ENCODE data around the gene GBP4. TPM values are rescaled to one million over a fixed set of nuclear protein-coding genes. Genes with fewer than 3 reads are reported as not detected.

The GBP4 gene
- total RNA-seq, 4 donors from 2014 or later, result 1.6 to 15.0 (median 5.0) TPM

DNA sequence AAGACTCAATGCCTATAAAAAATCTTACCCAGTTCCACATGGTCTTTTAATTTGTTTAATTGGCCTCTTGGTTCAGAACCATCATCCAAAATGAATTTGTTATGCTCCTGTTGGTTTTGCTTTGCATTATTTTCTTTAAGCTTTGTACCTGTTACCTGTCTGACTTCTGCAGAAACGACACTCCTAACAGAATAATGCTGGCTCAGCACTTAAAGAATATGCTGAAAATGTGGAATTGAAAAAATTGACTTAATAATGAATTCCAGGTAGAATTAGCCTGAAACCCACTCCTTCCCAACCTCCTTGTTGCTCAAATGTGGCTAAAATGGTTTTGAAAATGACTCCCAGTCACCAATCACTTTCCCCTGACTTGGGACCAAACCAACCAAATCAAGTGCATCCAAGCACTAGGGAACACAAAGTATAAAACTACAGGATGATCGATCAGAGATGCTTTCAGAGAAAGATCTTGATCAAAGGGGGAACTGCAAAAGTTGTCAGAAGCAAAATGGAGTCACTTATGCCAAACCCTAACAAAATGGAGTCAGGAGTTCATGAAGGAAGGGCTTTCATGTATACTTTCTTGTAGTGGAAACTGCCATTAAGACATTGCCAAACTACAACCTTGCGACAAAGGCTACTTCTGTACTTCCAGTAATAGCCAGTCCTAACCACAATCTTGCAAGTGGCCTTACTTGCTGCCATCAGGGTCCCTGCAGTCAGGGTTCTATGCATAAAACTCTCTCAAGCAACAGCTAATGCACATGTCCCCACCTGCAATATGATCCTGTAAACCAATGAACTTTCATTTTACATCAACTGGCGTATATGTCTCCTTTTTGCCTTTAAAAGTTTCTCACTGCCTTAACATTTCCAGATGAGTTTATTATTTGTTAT is 28.3 kb downstream of the GBP4 start:
- H3K27ac ChIP-seq, result no peak overlapping the region
- H3K9me3 ChIP-seq, result no peaks in the 10 kb centered on the region
- no peaks in the 10 kb centered on the region for H3K4me1 ChIP-seq
- in situ Hi-C loops (cut with MboI; ENCODE audit: low sequenced_read_pairs in 4 of 4) (no loop called here), intact Hi-C loops (cut with DNase I; ENCODE audit: low total_unique reads) (no loop called here)
- H3K27me3 ChIP-seq, result no peaks in the 10 kb centered on the region
- ATAC-seq (no peak), DNase-seq (no peak)
- H3K36me3 ChIP-seq, result no peaks in the 10 kb centered on the region
- TF ChIP-seq POLR2A (IDR thresholded peaks at IDR 0.05), result no peak
- TF ChIP-seq, protein P1, sequence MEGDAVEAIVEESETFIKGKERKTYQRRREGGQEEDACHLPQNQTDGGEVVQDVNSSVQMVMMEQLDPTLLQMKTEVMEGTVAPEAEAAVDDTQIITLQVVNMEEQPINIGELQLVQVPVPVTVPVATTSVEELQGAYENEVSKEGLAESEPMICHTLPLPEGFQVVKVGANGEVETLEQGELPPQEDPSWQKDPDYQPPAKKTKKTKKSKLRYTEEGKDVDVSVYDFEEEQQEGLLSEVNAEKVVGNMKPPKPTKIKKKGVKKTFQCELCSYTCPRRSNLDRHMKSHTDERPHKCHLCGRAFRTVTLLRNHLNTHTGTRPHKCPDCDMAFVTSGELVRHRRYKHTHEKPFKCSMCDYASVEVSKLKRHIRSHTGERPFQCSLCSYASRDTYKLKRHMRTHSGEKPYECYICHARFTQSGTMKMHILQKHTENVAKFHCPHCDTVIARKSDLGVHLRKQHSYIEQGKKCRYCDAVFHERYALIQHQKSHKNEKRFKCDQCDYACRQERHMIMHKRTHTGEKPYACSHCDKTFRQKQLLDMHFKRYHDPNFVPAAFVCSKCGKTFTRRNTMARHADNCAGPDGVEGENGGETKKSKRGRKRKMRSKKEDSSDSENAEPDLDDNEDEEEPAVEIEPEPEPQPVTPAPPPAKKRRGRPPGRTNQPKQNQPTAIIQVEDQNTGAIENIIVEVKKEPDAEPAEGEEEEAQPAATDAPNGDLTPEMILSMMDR (IDR thresholded peaks at IDR 0.05 in 4 of 5, conservative IDR thresholded peaks at IDR 0.05 in 1 of 5), result no peak
- H3K4me3 ChIP-seq, result no peak overlapping the region

DNA sequence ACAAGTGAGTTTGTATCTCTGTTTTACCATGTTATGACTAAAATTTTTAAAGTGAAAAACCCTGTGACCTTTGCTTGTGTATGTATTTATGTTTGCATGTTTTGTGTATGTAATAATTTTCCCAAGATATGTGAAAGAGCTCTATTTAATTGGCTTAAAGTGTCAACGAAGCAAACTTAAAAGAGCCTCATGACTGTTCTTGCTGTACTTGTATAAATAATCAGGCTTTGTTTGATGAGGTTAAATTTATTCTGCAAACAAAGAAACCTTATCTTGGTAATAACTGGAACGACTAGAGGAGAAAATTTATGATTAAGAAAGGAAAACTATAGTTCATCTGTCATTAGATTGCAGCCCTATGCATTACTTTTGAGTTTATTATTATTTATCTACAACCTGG is 29.6 kb downstream of the GBP4 start:
- no peak for ATAC-seq
- no peaks in the 10 kb centered on the region for H3K9me3 ChIP-seq
- H3K36me3 ChIP-seq, result no peaks in the 10 kb centered on the region
- intact Hi-C loops (cut with DNase I; ENCODE audit: low total_unique reads), result no loop called here
- H3K27ac ChIP-seq, result no peak overlapping the region
- in situ Hi-C loops (cut with MboI; ENCODE audit: low sequenced_read_pairs in 4 of 4), result no loop called here
- H3K4me3 ChIP-seq, result no peak overlapping the region
- no peak for DNase-seq
- no peaks in the 10 kb centered on the region for H3K27me3 ChIP-seq
- TF ChIP-seq, protein P1 (IDR thresholded peaks at IDR 0.05 in 4 of 5, conservative IDR thresholded peaks at IDR 0.05 in 1 of 5), result no peak
- TF ChIP-seq POLR2A (IDR thresholded peaks at IDR 0.05), result no peak
- H3K4me1 ChIP-seq, result no peaks in the 10 kb centered on the region

DNA sequence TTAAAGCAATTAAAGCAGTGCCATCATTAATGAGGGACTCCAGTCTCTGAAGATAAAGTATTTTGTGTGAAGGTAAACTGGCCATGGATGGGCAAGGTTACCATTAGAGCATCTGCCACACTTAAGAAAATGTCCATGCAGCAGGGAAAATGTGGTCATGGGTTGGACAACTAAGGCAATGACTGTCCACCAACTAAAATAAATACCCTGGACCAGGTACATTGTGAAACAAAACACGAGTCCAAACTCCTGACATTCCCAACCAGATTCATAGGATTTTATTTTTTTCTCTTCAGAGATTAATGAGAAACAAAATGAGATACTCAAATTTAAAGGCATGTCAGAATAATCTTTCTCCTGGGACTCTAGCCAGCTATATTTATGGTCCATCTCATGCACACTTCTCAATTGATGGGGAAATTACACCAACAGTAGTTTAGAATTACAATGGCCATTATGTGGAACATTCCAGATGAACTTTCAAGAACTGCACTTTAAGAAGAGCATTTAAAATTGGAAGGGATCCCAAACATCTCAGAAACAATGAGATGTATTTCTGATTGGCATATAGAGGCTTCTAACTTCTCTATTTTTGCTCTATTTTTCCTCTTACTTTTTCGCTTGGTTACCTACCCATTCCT is 31.0 kb downstream of the GBP4 start:
- no peaks in the 10 kb centered on the region for H3K9me3 ChIP-seq

DNA sequence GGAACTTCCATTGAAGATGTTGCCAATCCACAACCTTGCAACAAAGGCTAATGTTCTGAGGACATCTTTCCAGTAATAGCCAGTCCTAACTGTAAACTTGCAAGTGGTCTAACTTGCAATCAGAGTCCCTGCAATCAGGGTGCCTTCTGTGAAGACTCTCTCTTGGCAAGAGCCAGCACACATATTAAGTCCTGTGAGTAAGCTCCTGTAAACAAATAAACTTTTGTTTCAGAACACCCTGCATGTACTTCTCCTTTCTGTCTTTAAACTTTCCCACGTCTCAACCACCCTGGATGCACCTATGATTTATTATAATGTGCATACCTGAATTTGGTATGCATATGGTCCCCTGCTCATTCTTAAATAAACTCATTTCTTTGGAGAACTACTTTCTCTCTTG is 32.0 kb downstream of the GBP4 start:
- ATAC-seq (no peak), DNase-seq (no peak)
- in situ Hi-C loops (cut with MboI; ENCODE audit: low sequenced_read_pairs in 4 of 4), result no loop called here
- Histone ChIP-seq H3K27ac (no peak overlapping the region), H3K9me3 (no peaks in the 10 kb centered on the region), H3K36me3 (no peaks in the 10 kb centered on the region), H3K27me3 (no peaks in the 10 kb centered on the region), H3K4me1 (no peaks in the 10 kb centered on the region), H3K4me3 (no peak overlapping the region)
- intact Hi-C loops (cut with DNase I; ENCODE audit: low total_unique reads), result no loop called here
- TF ChIP-seq, protein P1 (IDR thresholded peaks at IDR 0.05 in 4 of 5, conservative IDR thresholded peaks at IDR 0.05 in 1 of 5), result no peak
- no peak for TF ChIP-seq POLR2A (IDR thresholded peaks at IDR 0.05)

More for the DNA sequence above, 31.0 kb downstream of the GBP4 start:
- ATAC-seq, result no peak
- no peaks in the 10 kb centered on the region for H3K27me3 ChIP-seq
- H3K36me3 ChIP-seq, result no peaks in the 10 kb centered on the region
- intact Hi-C loops (cut with DNase I; ENCODE audit: low total_unique reads) (no loop called here), in situ Hi-C loops (cut with MboI; ENCODE audit: low sequenced_read_pairs in 4 of 4) (no loop called here)
- no peaks in the 10 kb centered on the region for H3K4me1 ChIP-seq
- H3K27ac ChIP-seq, result no peak overlapping the region
- H3K4me3 ChIP-seq, result no peak overlapping the region
- TF ChIP-seq, protein P1 (IDR thresholded peaks at IDR 0.05 in 4 of 5, conservative IDR thresholded peaks at IDR 0.05 in 1 of 5), result no peak
- no peak for TF ChIP-seq POLR2A (IDR thresholded peaks at IDR 0.05)
- DNase-seq, result no peak
